Measurements from ENCODE around the gene ZNF264.

The ZNF264 gene

GRCh38 chr19:57262044-57262443, 70.7 kb downstream of the ZNF264 start:
- TF ChIP-seq CTCF (IDR thresholded peaks at IDR 0.05; ENCODE audit: borderline replicate concordance, control extremely low read depth, extremely low read depth, insufficient read depth, missing control alignments) = no peak
- no peak for DNase-seq (ENCODE audit: low spot score)
- in situ Hi-C loops (cut with MboI; ENCODE audit: low sequenced_read_pairs, unreplicated experiment) = no loop called here

GRCh38 chr19:57263244-57263741, 72.0 kb downstream of the ZNF264 start:
- no peak for TF ChIP-seq CTCF (IDR thresholded peaks at IDR 0.05; ENCODE audit: borderline replicate concordance, control extremely low read depth, extremely low read depth, insufficient read depth, missing control alignments)
- in situ Hi-C loops (cut with MboI; ENCODE audit: low sequenced_read_pairs, unreplicated experiment) = no loop called here
- no peak for DNase-seq (ENCODE audit: low spot score)

GRCh38 chr19:57267291-57267690, 76.0 kb downstream of the ZNF264 start:
- in situ Hi-C loops (cut with MboI; ENCODE audit: low sequenced_read_pairs, unreplicated experiment) = no loop called here
- TF ChIP-seq CTCF (IDR thresholded peaks at IDR 0.05; ENCODE audit: borderline replicate concordance, control extremely low read depth, extremely low read depth, insufficient read depth, missing control alignments) = no peak
- no peak for DNase-seq (ENCODE audit: low spot score)

GRCh38 chr19:57269515-57270250, 78.4 kb downstream of the ZNF264 start:
- in situ Hi-C loops (cut with MboI; ENCODE audit: low sequenced_read_pairs, unreplicated experiment) = no loop called here
- no peak for DNase-seq (ENCODE audit: low spot score)
- no peak for TF ChIP-seq CTCF (IDR thresholded peaks at IDR 0.05; ENCODE audit: borderline replicate concordance, control extremely low read depth, extremely low read depth, insufficient read depth, missing control alignments)

- in situ Hi-C loops (cut with MboI; ENCODE audit: low sequenced_read_pairs, unreplicated experiment) = no loop called here
- DNase-seq (ENCODE audit: low spot score) = no peak
- no peak for TF ChIP-seq CTCF (IDR thresholded peaks at IDR 0.05; ENCODE audit: borderline replicate concordance, control extremely low read depth, extremely low read depth, insufficient read depth, missing control alignments)
Observed at GRCh38 chr19:57271280-57271679, 80.0 kb downstream of the ZNF264 start.
